Astrocyte (in vitro differentiated cells and primary cell): ENCODE measurements around the gene NTRK3. TPM values are rescaled to one million over a fixed set of nuclear protein-coding genes. Genes with fewer than 3 reads are reported as not detected.

Source experiments
- DNase-seq: peaks from one replicate; pipeline ENCODE4 v3.0.0-alpha.2; 2010; ENCODE audit warnings: low read depth
- FAIRE-seq: peaks from 2 replicates; lab custom pipeline; 2011; peaks lifted over from hg19 to GRCh38; lab: Jason Lieb, UNC
- H2AFZ ChIP-seq: 2 replicates; pipeline ENCODE4 v1.6.0; 2012; ENCODE audit warnings: low read depth, low read length, inconsistent platforms
- H3K27ac ChIP-seq: 2 replicates; pipeline ENCODE4 v1.5.1; 2011; ENCODE audit warnings: low read depth, low read length, inconsistent platforms
- H3K27me3 ChIP-seq: 2 replicates; pipeline ENCODE4 v1.6.0; 2011; ENCODE audit warnings: low read length, inconsistent platforms; ENCODE audit not compliant: insufficient read depth
- H3K36me3 ChIP-seq: 2 replicates; pipeline ENCODE4 v1.5.1; 2011; ENCODE audit warnings: low read length, inconsistent platforms; ENCODE audit not compliant: insufficient read depth
- H3K4me1 ChIP-seq: 2 replicates; pipeline ENCODE4 v1.5.1; 2011; ENCODE audit warnings: low read length, inconsistent platforms; ENCODE audit not compliant: insufficient read depth
- H3K4me2 ChIP-seq: 2 replicates; pipeline ENCODE4 v1.6.0; 2012; ENCODE audit warnings: low read length, inconsistent platforms
- H3K4me3 ChIP-seq: 2 replicates; pipeline ENCODE4 v1.5.1; 2011; ENCODE audit warnings: low read depth, mild to moderate bottlenecking, low read length, inconsistent platforms; ENCODE audit not compliant: insufficient read depth
- H3K79me2 ChIP-seq: 2 replicates; pipeline ENCODE4 v1.6.0; 2012; ENCODE audit warnings: mild to moderate bottlenecking, low read length, inconsistent platforms; ENCODE audit not compliant: insufficient read depth
- H3K9ac ChIP-seq: 2 replicates; pipeline ENCODE4 v1.6.0; 2012; ENCODE audit warnings: mild to moderate bottlenecking, low read length, inconsistent platforms
- H3K9me3 ChIP-seq: 2 replicates; pipeline ENCODE4 v1.5.1; 2012; ENCODE audit warnings: low read depth, mild to moderate bottlenecking, low read length, inconsistent platforms; ENCODE audit not compliant: insufficient read depth
- H4K20me1 ChIP-seq: 2 replicates; pipeline ENCODE4 v1.6.0; 2012; ENCODE audit warnings: low read length, inconsistent platforms; ENCODE audit not compliant: insufficient read depth
- H3K27ac Mint-ChIP-seq: one replicate; pipeline ENCODE4 v1.8.0; 2021; ENCODE audit warnings: mild to moderate bottlenecking, mixed read lengths; ENCODE audit not compliant: unreplicated experiment
- H3K27me3 Mint-ChIP-seq: one replicate; pipeline ENCODE4 v1.8.0; 2021; ENCODE audit warnings: low read depth, mixed read lengths; ENCODE audit not compliant: unreplicated experiment
- H3K36me3 Mint-ChIP-seq: one replicate; pipeline ENCODE4 v1.8.0; 2021; ENCODE audit warnings: low read depth, mixed read lengths; ENCODE audit not compliant: unreplicated experiment
- H3K4me1 Mint-ChIP-seq: one replicate; pipeline ENCODE4 v1.8.0; 2021; ENCODE audit warnings: low read depth, mixed read lengths; ENCODE audit not compliant: unreplicated experiment
- H3K4me3 Mint-ChIP-seq: one replicate; pipeline ENCODE4 v1.8.0; 2021; ENCODE audit warnings: mild to moderate bottlenecking, moderate library complexity, mixed read lengths; ENCODE audit not compliant: unreplicated experiment
- H3K9me3 Mint-ChIP-seq: one replicate; pipeline ENCODE4 v1.8.0; 2021; ENCODE audit warnings: mild to moderate bottlenecking, mixed read lengths; ENCODE audit not compliant: unreplicated experiment
- CTCF ChIP-seq: IDR thresholded peaks from 2 replicates; pipeline ENCODE4 v1.5.1; 2011; ENCODE audit warnings: low read depth, mild to moderate bottlenecking, inconsistent platforms, low read length, moderate library complexity; ENCODE audit not compliant: insufficient read depth
- EZH2 ChIP-seq: IDR thresholded peaks from 2 replicates; pipeline ENCODE4 v1.6.1; 2012; ENCODE audit warnings: mild to moderate bottlenecking, low read length, inconsistent platforms; ENCODE audit not compliant: insufficient read depth
- total RNA-seq: library from RNA; stranded (reverse); gene quantifications from 2 replicates; pipeline ENCODE4 v1.2.1, GENCODE V29; 2021

NTRK3 gene
- total RNA-seq, 1 donor from 2014 or later, result 12.9 TPM

GRCh38 chr15:88013111-88013510 lies 243.4 kb downstream of the NTRK3 start:
- Mint-ChIP-seq H3K27me3 (no peaks in the 10 kb centered on the region), H3K27ac (no peak overlapping the region), H3K9me3 (no peaks in the 10 kb centered on the region), H3K4me3 (no peak overlapping the region), H3K36me3 (no peaks in the 10 kb centered on the region), H3K4me1 (no peaks in the 10 kb centered on the region)
- no peak for TF ChIP-seq EZH2
- TF ChIP-seq CTCF, result no peak
- no peak overlapping the region for H3K4me2 ChIP-seq
- H4K20me1 ChIP-seq, result no peaks in the 10 kb centered on the region
- no peak overlapping the region for H3K27ac ChIP-seq
- FAIRE-seq (no peak), DNase-seq (no peak)
- no peaks in the 10 kb centered on the region for H3K36me3 ChIP-seq
- H3K79me2 ChIP-seq, result no peaks in the 10 kb centered on the region
- no peaks in the 10 kb centered on the region for H3K9me3 ChIP-seq
- no peak overlapping the region for H2AFZ ChIP-seq
- no peak overlapping the region for H3K9ac ChIP-seq
- H3K4me1 ChIP-seq, result no peaks in the 10 kb centered on the region
- no peak overlapping the region for H3K4me3 ChIP-seq
- no peaks in the 10 kb centered on the region for H3K27me3 ChIP-seq

- peaks cover 2% of the 10 kb centered on the region for H3K27me3 Mint-ChIP-seq
- no peaks in the 10 kb centered on the region for H4K20me1 ChIP-seq
- no peak overlapping the region for H3K4me3 ChIP-seq
- no peaks in the 10 kb centered on the region for H3K36me3 ChIP-seq
- DNase-seq (no peak), FAIRE-seq (no peak)
- no peak overlapping the region for H2AFZ ChIP-seq
- H3K4me3 Mint-ChIP-seq, result no peak overlapping the region
- TF ChIP-seq EZH2 (no peak), CTCF (no peak)
- H3K9ac ChIP-seq, result no peak overlapping the region
- H3K4me1 Mint-ChIP-seq, result no peaks in the 10 kb centered on the region
- no peaks in the 10 kb centered on the region for H3K9me3 Mint-ChIP-seq
- H3K4me2 ChIP-seq, result no peak overlapping the region
- H3K36me3 Mint-ChIP-seq, result no peaks in the 10 kb centered on the region
- H3K27me3 ChIP-seq, result no peaks in the 10 kb centered on the region
- no peaks in the 10 kb centered on the region for H3K4me1 ChIP-seq
- no peak overlapping the region for H3K27ac ChIP-seq
- no peak overlapping the region for H3K27ac Mint-ChIP-seq
- H3K79me2 ChIP-seq, result no peaks in the 10 kb centered on the region
- no peaks in the 10 kb centered on the region for H3K9me3 ChIP-seq
Observed at GRCh38 chr15:88012688-88013087, 243.9 kb downstream of the NTRK3 start.

- no peak for FAIRE-seq
- no peaks in the 10 kb centered on the region for H3K9me3 Mint-ChIP-seq
- no peaks in the 10 kb centered on the region for H3K36me3 Mint-ChIP-seq
Observed at GRCh38 chr15:88012233-88012632, 244.3 kb downstream of the NTRK3 start.

More at GRCh38 chr15:88012233-88012632, 244.3 kb downstream of the NTRK3 start:
- Histone ChIP-seq H3K4me3 (no peak overlapping the region), H4K20me1 (no peaks in the 10 kb centered on the region), H3K27me3 (no peaks in the 10 kb centered on the region), H3K79me2 (no peaks in the 10 kb centered on the region), H3K4me1 (no peaks in the 10 kb centered on the region), H3K27ac (no peak overlapping the region), H3K36me3 (no peaks in the 10 kb centered on the region), H2AFZ (no peak overlapping the region), H3K9ac (no peak overlapping the region), H3K9me3 (no peaks in the 10 kb centered on the region), H3K4me2 (no peak overlapping the region)
- H3K4me1 Mint-ChIP-seq, result no peaks in the 10 kb centered on the region
- H3K27me3 Mint-ChIP-seq, result peaks cover 3% of the 10 kb centered on the region
- no peak overlapping the region for H3K4me3 Mint-ChIP-seq
- peak; percentile 2 for DNase-seq
- no peak overlapping the region for H3K27ac Mint-ChIP-seq
- TF ChIP-seq EZH2 (no peak), CTCF (no peak)
